HG03097 (cell line): ENCODE measurements around the gene NPAS2.

Experiments used
- ATAC-seq: cut with Tn5 transposase; IDR thresholded peaks from one replicate; pipeline ENCODE4 v1.9.1; 2021; ENCODE audit not compliant: unreplicated experiment, low FRiP score

The NPAS2 gene

GRCh38 chr2:100793220-100793619 lies 26.7 kb upstream of the NPAS2 start:
- no peak for ATAC-seq

- ATAC-seq: no peak
Observed at GRCh38 chr2:100793982-100794381, 26.0 kb upstream of the NPAS2 start.

- ATAC-seq: no peak
Observed at GRCh38 chr2:100796499-100797100, 23.3 kb upstream of the NPAS2 start.

DNA sequence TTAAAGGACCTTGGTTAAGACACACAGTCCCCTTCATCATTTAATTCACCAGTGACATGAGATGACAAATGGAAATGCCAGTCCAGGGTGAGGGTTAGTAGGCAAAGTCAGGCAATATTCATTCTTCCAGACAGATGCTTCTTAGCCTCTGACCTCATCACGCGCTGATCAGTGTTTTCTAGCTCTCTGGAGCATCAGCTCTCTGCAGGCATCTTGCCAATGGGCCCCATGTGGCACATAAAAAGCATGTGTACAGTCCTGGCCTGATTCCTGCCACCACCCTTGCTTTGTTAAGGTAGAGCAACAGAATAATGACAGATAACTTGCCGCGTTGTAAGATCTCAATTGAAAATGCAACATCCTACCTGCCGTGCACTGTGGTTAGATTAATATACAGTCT lies 20.3 kb upstream of the NPAS2 start:
- ATAC-seq: no peak

- ATAC-seq: no peak
Observed at GRCh38 chr2:100800915-100801314, 19.0 kb upstream of the NPAS2 start.

DNA sequence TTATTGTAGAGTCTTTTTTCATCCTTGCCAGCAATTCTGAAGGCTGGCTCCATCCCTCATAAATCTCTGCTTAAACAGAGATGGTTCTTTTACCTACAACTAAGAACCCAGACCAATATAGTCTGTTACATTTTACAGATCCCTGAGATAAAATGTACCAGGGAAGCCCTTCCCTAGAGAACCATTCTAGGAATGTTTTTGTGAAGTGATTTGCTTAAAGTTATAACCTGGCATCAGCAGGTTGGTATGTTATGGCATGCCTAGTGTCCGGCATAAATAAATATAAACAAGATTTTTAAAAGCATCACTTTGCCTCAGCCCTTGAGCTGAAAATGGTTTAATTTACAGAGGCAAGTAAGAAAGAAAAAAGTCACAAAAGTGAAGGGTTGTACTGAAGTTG lies 18.5 kb upstream of the NPAS2 start:
- no peak for ATAC-seq

DNA sequence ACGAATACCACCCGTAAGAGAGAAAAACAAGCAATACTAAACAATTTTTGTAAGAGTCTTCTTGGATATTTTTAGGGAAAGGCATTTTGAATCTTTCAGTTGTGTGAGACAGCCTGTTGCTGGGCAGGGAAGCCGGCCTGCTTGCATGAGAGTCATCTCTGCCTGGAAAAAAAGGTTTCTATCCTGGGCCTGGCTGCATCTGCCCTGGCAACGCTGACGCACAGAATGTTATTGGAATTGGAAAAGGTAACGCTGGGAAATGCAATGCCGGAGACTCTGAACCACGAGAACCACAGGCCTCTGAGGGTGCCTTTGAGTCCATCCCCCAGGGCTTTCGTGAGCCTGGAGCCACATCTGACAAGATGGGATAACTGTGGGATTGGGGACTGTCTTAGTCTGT lies 17.9 kb upstream of the NPAS2 start:
- no peak for ATAC-seq

DNA sequence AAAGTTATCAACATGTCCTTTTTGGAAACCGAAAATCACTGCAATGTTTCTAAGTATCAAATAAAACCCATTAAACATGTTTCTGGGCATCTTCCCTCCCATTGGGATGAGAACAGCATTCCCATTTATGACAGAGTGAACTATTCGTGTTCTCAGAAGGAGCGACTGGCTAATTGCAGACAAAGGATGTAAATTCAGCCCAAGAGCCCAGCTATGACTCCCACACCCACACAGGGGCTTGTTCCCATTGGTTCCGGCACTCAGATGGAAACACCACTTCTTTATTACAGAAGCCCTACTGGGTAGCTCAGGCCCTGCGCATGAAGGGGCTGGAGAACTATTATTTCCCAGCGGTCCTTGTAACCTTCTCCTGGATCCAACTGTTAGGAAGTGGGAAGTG lies 16.6 kb upstream of the NPAS2 start:
- no peak for ATAC-seq

DNA sequence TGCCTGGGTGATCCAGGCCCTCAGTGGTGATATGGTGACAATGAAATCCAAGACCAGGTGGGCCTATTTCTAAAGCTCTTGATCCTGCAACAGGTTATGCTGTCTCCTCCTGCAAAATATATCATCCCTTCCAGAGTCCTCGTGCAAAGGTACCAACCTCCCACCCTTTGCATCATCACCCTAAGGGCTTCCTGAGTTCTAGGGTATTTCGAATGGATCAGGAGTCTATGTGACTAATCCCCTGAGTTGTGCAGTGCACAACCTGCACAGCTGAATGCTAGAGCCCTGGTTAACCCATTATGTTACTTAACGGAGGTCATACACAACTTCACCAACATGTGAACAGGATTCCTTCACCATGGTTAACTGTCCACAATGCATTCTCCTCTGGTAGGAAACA lies 13.4 kb upstream of the NPAS2 start:
- ATAC-seq: no peak

GRCh38 chr2:100807707-100808106 lies 12.2 kb upstream of the NPAS2 start:
- no peak for ATAC-seq

GRCh38 chr2:100808582-100808981 lies 11.4 kb upstream of the NPAS2 start:
- no peak for ATAC-seq

DNA sequence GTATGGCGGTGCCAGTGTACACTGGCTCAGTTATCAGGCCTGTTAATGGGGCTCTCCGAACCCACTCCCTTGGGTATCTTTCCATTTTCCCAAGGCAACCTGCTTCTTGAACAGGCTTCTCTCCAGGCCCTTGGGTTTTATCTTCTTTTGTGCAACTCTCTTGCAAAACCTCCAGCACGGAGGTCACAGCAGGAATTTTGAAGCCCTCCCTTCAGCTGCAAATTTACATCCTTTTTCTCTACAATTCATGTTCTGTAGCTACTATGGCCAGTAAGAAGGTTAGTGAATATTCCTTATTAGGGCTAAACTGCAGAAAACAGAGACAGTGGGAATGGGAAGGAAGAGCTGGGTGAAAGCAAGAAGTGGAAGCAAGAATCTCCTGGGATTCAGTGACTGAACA lies 10.4 kb upstream of the NPAS2 start:
- ATAC-seq: no peak

- ATAC-seq: no peak
Observed at GRCh38 chr2:100810603-100811145, 9.3 kb upstream of the NPAS2 start.

DNA sequence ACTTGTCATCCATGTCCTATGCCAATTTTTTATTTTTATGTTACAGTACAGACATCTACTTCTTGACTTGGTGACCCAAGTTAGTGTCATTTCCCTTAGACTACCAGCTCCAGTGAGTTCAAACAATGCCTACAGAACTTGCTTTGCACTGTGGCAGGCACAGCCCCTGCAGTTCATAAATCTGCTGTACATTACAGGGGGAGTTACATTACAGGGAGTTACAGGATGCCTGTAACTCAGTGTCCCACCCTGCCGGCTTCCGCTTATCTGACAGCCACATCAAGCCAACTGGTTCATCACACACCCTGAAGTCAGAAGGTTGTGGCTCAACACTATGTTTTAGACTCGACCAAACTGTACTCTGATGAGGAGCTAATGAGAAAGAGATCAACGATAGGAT lies 7.8 kb upstream of the NPAS2 start:
- no peak for ATAC-seq

DNA sequence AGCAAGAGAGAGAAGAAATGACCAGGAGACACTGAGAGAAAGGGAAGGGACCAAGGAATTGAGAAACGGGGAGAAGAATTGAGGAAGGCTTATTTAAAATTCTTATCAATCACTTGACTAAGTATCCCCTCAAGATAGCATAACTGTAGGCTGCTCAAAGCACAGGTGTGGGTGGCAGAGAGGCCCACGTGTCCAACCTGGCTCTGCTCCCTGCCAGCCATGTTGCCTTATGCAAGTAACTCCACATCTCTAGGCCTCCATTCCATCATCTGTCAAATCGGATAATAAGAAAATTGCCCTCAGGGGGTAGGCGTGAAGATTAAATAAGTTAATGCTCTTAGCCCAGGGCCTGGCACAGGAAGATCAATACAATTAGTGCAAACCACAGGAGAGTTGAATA lies 7.4 kb upstream of the NPAS2 start:
- ATAC-seq: no peak

DNA sequence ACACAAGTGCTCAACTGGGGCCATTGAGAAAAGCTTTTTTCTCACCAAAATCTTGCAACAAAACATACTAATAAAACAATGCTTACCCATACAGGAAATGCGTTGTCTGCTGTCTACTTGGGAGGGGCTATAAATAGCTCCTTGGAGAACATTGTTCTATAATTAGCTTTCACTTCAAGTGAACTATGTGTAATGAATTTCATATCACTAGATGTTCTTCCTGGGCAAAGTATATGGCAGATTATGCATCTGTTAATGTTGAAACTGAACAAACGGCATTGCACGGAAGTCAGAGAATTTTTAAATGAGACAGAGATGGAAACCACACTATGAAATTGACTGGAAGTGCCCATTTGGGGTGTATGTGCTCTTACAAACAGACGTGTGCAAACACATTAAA lies 6.4 kb upstream of the NPAS2 start:
- no peak for ATAC-seq

GRCh38 chr2:100814043-100814442 lies 5.9 kb upstream of the NPAS2 start:
- ATAC-seq: no peak

- no peak for ATAC-seq
Observed at GRCh38 chr2:100814453-100814852, 5.5 kb upstream of the NPAS2 start.

DNA sequence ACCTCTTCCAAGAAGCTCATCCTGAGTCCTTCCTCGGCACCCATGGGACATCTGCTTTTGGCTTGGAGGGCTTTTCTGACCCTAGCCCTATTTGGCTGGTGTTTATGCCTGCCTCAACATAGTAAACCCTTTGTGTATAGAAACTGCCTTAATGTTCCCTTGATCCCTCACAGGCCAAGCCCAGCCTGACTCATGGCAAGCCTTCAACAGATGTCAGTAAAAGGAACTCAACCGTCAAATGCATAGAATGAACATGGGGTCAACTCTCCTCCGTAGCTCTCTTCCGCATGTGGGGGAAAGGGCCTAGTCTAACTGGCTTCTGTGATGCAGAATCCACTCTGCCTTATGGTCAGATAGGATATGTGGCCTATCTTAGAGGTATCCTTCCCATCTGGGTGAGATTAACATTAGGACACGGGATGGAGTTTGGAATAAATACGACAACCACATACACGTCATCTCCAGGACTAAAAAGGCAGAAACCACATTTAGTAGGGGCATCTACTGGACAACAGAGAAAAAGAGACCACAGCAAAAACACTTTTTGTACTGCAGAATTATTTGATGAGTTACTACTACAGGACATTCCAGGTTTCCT lies 2.5 kb upstream of the NPAS2 start:
- ATAC-seq: no peak

DNA sequence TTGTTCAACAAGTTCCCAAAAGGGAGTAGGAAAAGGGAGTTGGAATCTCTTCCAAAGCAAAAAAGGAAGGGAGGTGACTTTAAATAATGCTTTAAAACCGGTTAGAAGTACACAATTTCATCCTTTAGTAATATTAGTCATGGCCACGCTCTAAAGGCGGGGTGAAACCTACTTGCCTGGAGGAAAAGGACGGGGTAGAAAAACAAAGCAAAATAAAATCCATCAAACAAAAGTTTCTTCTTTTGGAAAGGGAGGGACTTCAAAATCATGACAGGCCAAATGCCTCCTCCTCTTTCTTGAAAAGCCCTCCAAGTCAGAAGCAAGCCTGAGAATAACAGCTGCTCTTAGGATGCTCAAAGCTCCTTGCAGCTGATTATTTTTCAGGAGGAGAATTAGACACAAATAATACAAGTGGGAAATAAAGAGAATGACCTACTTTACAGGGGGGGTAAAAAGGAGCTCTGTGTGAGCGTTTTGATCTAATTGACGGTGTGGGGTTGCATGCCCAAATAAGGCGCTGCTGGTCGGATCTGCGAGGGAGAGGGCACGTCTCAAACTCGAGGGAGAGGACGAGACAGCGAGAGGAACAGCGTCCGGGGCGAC lies 1.8 kb upstream of the NPAS2 start:
- no peak for ATAC-seq

GRCh38 chr2:100818606-100819369 lies 1.2 kb upstream of the NPAS2 start:
- ATAC-seq: no peak

DNA sequence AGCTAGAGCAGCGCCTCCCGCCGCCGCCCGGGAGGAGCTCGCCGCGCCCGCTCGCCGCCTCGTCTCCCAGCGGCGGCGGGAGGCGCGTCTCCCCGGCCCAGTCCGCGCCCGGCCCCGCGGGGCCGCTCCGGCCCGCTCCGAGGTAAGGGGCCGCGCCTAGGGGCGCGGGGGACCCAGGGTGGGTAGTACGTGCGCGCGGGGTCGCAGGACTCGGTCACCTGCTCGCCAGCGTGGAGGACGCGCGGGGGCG lies 259 bp downstream of the NPAS2 start:
- no peak for ATAC-seq
